Peyer's patch (tissue), 4 donors: ENCODE measurements around the gene ENTPD6.

ENCODE experiments used
- POLR2A ChIP-seq, 2 donors: fragments of 450-650 bp; IDR thresholded peaks; one replicate each; pipeline ENCODE4 v1.5.1; 2017; ENCODE audit warnings: antibody characterized with exemption in 2 of 2, mild to moderate bottlenecking in 2 of 2, moderate library complexity in 2 of 2
- TF ChIP-seq, protein P1 (sequence below), 6 experiments: fragments of 450-650 bp in 4 of 6; fragments of 200-600 bp in 2 of 6; sonication (generic) in 1 of 6; IDR thresholded peaks; one replicate each; pipeline ENCODE4 v1.5.1; 2017 to 2019; ENCODE audit warnings: antibody characterized with exemption in 6 of 6, mild to moderate bottlenecking in 3 of 6, moderate library complexity in 1 of 6

DNA sequence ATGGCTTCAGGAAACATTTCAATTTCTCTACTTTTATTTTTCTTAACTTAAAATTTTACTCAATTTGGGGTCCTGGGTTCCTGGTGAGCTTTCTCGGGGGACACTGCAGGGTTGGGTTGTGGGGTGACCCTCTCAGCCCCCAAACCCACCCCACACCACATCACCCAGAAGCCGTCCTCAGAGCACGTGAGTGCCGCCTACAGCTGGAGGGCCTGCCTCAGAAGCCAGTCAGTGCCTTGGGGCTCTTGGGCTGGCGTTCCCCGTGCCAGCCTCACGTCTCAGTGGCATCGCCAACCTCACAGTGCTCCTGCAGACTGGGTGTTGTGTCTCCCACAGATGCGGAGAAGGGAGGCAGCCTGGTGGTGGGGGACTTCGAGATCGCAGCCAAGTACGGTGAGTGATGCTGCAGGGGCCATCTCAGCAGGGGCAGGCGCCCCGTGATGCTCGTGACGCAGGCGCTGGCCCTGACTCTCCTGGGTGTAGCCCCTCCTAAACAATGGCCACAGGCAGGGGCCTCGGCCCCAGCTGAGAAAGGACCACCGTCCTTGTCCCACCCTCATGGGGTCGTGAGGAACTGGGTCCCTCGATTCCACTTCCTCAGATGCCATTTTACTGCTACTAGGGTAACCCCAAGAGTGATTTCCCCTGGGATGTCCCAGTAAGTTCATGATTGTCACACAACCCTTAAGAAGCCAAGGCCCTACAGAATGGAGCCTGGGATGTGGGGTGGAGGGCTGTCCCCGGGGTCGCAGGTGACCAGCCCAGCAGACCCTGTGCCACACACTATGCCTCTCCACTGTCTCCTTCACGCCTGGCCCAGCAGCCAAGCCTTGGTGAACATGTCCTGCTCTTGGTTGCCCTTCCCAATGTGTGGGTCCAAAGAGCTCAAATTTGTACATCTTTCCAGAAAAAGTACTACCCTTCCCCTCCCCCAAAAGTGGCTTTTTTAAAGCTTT, 28.5 kb downstream of the ENTPD6 start:
- TF ChIP-seq, protein P1, sequence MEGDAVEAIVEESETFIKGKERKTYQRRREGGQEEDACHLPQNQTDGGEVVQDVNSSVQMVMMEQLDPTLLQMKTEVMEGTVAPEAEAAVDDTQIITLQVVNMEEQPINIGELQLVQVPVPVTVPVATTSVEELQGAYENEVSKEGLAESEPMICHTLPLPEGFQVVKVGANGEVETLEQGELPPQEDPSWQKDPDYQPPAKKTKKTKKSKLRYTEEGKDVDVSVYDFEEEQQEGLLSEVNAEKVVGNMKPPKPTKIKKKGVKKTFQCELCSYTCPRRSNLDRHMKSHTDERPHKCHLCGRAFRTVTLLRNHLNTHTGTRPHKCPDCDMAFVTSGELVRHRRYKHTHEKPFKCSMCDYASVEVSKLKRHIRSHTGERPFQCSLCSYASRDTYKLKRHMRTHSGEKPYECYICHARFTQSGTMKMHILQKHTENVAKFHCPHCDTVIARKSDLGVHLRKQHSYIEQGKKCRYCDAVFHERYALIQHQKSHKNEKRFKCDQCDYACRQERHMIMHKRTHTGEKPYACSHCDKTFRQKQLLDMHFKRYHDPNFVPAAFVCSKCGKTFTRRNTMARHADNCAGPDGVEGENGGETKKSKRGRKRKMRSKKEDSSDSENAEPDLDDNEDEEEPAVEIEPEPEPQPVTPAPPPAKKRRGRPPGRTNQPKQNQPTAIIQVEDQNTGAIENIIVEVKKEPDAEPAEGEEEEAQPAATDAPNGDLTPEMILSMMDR (IDR thresholded peaks at IDR 0.05): no peak
- no peak for TF ChIP-seq POLR2A (IDR thresholded peaks at IDR 0.05)
